GM12878 (cell line): Measurements from ENCODE around the gene DKKL1.

Experiments used
- CTCF ChIP-seq, 3 experiments: IDR thresholded peaks in 2 of 3; conservative IDR thresholded peaks in 1 of 3; 2 replicates each; pipeline ENCODE4 v1.5.1; 2011; ENCODE audit warnings: low read depth in 3 of 3, low read length in 3 of 3, mild to moderate bottlenecking in 3 of 3, control low read depth in 2 of 3, moderate library complexity in 2 of 3, inconsistent platforms in 1 of 3, mixed read lengths in 1 of 3; ENCODE audit not compliant: control insufficient read depth in 2 of 3, insufficient read depth in 1 of 3; ENCODE audit errors: extremely low read depth in 1 of 3
- EZH2 ChIP-seq: IDR thresholded peaks from 2 replicates; pipeline ENCODE4 v1.6.1; 2012; ENCODE audit warnings: low read depth, mild to moderate bottlenecking, control low read depth, inconsistent platforms, low read length, borderline replicate concordance; ENCODE audit not compliant: control insufficient read depth
- HDAC2 ChIP-seq: fragments of 200-600 bp; sonication (generic); IDR thresholded peaks from 2 replicates; pipeline ENCODE4 v1.6.1; 2017
- PBX3 ChIP-seq: IDR thresholded peaks from 2 replicates; pipeline ENCODE4 v1.6.1; 2011; ENCODE audit warnings: mild to moderate bottlenecking, low read depth, low read length, moderate library complexity; ENCODE audit not compliant: insufficient replicate concordance
- YY1 ChIP-seq: IDR thresholded peaks from 2 replicates; pipeline ENCODE4 v1.6.1; 2011; ENCODE audit warnings: low read depth, mild to moderate bottlenecking, low read length
- ZNF592 ChIP-seq: fragments of 450-650 bp; IDR thresholded peaks from 2 replicates; pipeline ENCODE4 v1.6.1; 2017; ENCODE audit warnings: mild to moderate bottlenecking, moderate library complexity

- TF ChIP-seq HDAC2 (no peak), PBX3 (no peak), YY1 (0 out of 2 replicates have a peak, but pooled peaks have one; percentile 33), ZNF592 (no peak), CTCF (IDR thresholded peaks at IDR 0.05 in 2 of 3, conservative IDR thresholded peaks at IDR 0.05 in 1 of 3; ENCODE audit: control insufficient read depth in 2 of 3, extremely low read depth in 1 of 3, insufficient read depth in 1 of 3, low read depth in 3 of 3, low read length in 3 of 3) (no peak), EZH2 (no peak)
Measured at GRCh38 chr19:49335071-49335783, 28.4 kb upstream of the DKKL1 start, which contains the start of gene CD37.
